Activated CD4-positive, alpha-beta T cell treated with anti-CD3 and anti-CD28 coated beads, Interleukin-2, amount 50 U/mL, for 48 hours (primary cell): ENCODE data around the gene ACTN2.
A peak's percentile ranks its signal among the peaks of the same experiment; 100 is the strongest.
"Not testable (repeated sequence)": the region's sequence is repeated elsewhere in the genome, so short reads cannot be mapped to it uniquely, and the experiment has no call there.

Experiments
- DNase-seq, 2 experiments: peaks; one replicate each; pipeline ENCODE4 v3.0.0-alpha.2; 2020

ACTN2 gene

DNA sequence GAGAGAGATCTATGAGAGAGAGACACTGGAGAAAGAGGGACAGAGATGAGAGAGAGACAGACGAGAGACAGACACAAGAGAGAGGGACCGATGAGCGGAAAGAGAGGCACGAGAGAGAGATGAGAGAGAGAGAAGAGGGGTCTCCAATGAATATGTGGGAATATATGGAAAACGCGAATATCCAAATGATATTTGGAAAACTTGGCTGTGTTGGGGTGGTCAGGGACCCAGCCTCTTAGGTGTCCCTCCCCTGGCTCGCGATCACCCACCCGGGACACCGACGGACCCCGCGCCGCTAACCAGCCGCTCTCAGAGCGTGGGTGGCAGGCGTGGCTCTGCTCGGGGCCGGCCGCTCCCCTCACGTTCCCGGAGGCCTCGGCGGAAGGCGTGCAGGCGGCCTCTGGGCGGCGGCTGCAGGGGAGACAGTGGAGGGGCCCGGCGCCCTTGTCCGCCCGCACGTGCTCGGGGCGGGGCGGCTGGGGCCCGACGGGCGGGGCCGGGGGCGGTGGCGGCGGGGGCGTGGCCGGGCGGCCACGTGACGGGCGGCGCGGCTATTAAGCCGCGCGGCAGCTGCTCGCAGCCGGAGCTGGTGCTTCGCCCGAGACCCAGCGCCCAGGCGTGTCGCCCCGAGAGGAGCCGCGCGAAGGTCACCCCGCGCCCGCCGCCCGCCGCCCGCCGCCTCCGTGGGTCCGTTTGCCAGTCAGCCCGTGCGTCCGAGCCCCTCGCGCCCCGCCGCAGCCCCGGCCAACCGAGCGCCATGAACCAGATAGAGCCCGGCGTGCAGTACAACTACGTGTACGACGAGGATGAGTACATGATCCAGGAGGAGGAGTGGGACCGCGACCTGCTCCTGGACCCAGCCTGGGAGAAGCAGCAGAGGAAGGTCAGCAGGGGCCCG is at the start of gene ACTN2:
TSS of gene ACTN2 (plus strand) at position 583 of the 898 bp plus-strand sequence. CDS start at position 758, 175 bp downstream.
- peak; percentile 41 to 45 for DNase-seq

DNA sequence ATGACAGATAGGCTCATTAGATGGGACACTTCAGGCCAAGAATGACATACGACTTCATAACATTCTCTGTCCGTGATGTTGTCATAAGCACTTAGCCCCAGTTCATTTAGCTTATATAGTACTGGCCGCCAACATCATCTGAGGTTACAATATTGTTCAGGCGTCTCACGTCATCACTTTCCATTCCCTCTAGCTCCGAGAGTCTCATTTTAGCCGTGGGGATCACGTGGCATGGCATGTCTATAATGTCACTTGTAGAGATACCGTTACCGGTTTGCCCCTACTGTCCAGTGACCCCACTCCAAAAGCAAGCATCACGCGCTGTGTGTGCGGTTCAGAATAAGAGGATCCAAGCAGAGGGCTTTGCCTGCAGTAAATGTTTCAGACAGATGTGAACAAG is 47.4 kb upstream of the ACTN2 start:
- DNase-seq: no peak

DNA sequence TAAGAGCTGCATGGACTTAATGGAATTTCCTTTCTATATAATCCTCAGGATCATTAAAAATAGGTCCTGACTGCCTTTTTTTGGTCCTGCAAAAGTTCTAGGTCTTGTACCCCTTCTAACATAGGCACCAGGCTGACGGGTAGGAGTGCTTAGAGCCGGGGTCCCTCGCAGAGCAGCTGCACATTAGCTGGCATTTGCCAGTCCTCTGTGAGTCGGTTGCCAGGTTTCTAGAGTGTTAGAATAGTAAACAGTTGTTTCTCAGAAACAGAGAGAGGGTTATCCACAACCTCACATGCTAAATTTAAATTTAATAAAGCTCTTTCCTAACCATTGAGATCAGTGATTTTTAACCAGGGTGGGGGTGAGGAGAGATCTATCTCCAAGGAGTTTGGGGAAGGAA is 46.6 kb upstream of the ACTN2 start:
- no peak for DNase-seq

DNA sequence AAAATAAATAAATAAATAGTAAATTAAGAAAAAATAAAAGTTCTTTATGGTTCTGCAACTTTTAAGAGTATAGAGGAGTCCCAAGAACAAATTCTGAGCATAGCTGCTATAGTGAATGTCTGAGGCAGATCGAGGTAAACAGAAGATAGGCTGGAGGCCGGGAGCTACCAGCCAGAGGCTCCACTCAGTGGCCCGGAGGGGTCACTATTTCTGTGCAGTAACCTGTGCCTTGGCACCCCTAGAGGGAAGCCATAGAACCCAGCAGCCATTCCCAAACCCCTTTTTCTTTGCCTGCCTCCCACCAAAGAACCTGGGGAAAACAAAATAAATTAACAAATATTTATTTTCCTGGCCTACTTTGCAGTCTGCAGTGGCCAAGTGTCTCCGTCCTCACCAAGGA is 43.5 kb upstream of the ACTN2 start:
- no peak for DNase-seq

DNA sequence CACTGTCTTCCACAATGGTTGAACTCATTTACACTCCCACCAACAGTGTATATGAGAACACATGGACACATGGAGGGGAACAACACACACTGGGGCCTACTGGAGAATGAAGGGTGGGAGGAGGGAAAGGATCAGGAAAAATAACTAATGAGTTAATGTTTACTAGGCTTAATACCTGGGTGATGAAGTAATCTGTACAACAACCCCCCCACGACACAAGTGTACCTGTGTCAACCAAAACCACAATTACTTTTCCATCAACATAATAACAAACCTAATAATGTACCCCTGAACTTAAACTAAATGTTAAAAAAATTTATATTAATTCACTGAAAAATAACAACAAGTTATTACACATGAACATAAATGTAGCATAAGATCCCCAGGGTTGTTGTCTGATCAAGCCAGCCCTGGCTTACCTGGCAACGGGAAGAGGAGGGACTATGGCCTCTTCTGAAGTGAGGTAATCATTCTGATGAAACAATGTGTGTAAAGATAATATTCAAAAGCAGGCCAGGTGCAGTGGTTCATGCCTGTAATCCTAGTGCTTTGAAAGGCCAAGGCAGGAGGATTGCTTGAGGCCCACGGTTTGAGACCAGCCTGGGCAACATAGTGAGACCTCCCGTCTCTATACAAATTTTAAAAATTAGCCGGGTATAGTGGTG is 41.2 kb upstream of the ACTN2 start:
- DNase-seq: no peak

DNA sequence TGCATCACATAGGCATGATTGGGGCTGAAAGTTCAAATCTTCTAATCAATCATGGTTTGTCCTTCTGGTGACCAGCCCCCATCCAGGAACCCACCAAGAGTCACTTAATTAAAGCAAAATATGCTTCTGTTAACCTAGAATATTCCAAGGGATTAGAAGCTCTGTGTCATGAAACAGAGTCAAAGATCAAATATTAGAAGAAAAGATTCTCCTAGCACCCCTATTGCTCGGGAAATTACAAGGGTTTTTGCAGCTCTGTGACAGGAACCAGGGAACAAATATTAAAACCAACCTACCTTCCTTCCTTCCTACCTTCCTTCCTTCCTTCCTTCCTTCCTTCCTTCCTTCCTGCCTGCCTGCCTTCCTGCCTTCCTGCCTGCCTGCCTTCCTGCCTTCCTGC is 31.8 kb upstream of the ACTN2 start:
- DNase-seq: no peak

DNA sequence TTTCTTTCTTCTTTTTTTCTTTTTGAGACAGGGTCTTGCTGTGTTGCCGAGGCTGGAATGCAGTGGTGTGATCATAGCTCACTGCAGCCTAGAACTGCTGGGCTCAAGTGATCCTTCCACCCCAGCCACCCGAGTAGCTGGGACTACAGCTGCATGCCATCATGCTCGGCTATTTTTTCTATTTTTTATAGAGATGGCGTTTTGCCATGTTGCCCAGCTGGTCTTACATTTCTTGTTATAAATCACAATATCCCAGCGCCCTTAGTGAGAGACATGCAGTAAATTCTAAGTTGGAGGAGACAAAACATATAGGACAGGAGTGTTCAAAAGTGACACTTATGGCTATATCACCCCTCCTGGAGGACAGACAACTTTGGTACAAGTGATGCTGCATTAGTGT is 31.3 kb upstream of the ACTN2 start:
- DNase-seq: no peak

DNA sequence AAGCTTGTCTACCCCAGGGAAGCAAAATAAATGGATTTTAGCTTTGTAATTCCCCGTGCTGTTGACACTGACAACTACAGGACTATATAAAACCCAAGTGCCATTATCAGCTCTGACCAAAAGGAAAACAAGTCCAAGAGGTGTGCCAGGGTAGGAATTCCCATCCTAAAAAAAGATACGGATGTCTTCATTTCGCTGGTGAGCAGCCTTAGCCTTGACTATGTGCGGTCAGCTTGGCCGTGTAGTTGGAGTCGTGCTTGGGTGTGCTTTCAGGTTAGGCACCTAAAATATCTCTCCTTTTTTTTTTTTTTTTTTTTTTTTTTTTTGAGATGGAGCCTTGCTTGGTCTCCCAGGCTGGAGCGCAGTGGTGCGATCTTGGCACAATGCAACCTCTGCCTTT is 28.9 kb upstream of the ACTN2 start:
- DNase-seq: no peak

DNA sequence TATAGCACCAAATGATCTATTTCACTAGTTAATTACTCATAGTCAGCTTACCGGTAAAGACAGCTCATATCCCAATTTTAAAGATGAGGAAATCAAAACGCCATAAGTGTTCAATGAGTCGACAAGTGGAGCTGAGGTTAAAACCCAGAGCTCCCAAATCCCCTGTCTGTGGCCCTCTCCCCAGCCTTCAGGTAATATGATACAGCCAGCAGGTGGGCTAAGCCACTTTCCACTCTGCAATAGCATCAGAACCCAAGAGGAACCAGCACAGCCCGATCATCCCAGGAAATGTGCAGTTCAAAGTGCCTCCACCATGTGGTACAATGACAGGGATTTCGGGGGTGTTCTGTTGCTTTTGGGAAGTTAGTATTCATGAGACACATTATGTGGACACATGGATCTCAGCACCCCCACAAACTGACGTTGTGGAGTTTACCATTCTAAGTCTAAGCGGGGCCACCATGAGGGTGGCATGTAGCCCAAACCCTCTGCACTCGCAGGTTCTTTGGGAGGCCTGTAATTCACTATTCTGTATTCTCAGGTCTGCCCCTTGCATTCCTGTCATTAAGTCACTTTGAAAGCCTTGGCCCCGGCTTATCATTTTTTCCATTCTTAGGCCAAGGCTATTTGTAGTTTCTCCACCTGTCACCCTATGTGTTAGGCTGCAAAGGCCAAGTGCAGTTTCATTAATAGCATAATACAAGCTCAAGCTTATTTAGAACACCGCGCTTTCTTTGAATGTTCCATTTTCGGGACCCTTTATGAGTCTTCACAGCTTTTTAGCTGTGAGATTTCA is 26.3 kb upstream of the ACTN2 start:
- DNase-seq: no peak

DNA sequence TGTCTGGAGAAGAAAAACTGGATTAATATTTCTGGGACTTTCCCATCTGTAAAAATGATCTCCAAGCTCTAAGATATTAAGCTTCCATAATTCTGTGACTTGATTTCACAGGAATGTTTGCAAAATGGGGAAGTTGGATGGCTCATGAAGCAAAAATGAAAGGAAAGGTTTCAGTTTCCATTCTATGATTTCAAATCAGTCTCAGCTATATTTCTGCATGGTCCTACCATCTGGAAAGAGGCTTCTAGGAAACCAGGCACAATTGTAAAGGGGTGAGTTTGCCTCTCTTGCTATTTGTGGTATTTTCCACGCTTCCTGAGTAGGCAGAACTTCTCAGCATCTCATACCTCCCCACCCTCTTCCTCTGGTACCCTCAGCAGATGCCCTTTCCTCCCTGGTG is 22.4 kb upstream of the ACTN2 start:
- no peak for DNase-seq

DNA sequence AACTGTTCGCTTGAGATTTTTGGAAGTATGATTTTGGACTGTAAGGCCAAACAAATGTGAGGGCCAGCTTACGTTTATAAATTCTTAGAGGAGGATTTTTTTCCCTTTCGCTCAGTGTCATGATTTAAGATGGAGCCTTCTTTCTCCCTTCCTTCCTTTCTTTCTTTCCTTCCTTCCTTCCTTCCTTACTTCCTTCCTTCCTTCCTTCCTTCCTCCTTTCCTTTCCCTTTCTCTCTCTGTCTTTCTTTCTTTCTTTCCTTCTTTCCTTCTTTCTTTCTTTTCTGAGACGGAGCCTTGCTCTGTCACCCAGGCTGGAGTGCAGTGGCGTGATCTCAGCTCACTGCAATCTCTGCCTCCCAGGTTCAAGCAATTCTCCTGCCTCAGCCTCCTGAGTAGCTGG is 17.4 kb upstream of the ACTN2 start:
- DNase-seq: not testable (repeated sequence)

DNA sequence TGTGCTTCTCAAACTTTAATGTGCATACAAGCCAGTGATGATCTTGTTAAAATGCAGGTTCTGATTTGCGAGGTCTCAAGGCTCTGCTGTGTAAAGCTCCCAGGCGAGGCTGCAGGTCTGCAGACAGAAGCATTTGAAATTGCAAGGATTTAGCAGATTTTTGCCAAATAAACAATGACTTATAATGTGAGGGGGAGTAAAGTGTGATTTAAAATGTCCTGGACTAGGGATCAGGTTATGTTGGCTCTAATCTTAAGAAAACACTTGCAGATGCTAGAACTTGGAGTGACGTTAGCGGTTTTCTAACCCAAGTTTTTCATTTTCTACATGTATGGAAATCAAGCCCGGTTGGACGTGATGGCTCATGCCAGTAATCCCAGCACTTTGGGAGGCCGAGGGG is 16.2 kb upstream of the ACTN2 start:
- DNase-seq: no peak

DNA sequence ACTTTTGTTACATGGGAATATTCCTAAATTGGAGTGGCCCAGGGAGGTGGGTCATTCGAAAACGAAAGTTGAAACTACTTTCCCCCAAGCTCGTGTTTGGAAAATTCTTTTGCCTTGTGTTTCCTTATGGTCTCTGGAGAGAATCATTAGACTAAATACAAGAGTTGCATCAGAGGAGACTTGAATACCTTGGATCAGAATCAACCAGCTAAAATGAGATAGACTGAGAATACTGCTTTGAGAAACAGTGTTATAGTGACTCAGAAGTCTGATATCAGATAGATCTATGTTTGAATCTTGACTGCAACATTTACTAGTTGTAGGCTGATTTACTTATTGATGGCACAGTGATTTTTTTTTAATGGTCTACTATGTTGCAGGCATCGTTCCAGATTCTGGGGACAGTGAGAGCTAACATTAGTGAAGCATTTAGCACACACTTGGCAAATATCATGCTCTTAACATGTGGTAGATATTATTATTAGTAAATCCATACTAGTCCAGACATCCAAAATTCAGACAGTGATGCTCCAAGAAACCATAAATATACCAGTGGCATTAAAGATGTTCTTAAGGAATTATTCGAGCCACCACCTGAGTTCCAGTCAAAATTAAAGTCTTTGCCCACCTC is 12.9 kb upstream of the ACTN2 start:
- no peak for DNase-seq

DNA sequence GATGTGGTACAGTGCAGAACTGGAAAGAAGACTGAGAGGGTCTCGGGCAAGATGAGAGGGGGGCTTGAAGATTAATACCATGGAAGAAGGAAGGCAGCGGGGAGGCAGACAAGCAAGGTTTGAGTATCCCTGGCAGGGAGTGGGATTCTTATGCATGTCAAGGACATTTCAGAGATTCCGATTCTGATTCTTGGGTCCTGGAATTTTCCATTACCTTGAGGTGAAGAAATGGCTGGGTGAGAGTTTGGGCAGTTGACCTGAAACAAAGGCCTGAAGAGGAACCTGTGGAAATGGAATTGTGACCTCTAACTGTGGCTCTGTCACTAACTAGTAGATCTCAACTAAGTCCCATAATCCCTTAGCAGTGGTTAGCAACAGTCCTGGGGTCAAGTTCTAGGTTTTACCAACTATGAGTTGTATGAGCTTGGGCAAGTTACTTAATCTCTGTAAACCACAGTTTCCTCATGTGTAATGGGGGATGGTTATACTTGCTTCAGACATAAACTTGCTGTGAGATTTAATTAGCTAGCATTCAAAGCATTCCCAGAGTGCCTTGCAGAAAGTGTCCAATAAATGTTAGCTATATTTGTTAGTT is 8.6 kb upstream of the ACTN2 start:
- no peak for DNase-seq

DNA sequence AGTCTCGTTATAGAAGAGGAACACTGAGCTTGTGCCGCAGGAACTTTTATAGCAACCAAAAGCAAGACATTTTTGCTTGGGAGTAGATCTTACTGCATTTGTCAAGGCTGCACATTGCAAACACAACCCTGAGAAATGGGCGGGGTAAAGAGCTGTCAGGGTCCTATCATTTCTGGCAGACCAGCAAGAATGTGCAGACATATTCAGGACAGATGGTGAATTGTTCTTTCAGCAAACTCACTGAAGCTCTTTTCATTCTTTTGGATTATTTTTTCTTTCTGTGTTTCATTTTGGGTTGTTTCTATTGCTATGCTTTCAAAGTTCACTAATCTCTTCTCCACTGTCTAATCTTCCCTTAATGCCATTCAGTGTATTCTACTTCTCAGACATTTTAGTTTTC is 5.1 kb upstream of the ACTN2 start:
- DNase-seq: no peak

DNA sequence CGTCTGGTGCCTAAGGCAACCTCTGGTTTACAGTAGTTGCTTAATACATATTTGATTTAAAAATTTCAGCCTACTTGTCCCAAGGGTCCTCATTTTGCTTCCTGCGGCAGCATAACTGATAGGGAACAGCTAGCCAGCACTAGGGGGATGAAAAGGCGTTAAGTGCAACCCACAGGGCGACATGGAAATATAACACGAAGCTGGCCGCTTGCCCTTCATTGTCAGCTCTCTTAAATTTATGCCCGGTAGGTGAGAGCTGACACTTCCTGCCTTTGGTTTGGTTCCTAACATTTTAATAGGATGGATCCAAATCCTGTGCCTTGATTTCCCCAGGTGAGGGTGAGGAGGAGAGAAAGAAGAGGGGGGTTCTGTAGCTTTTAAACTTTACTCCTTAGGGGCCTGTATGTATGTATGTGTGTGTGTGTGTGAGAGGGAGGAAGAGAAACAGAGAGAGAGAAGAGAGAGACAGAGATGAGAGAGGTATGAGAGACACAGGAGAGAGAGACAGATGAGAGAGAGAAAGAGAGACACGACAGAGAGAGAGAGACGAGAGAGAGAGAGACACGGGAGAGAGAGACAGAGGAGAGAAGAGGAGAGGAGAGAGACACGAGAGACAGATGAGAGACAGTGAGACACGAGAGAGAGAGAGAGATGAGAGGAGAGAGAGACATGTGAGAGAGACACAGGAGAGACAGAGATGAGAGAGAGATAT is 938 bp upstream of the ACTN2 start:
- DNase-seq: no peak

DNA sequence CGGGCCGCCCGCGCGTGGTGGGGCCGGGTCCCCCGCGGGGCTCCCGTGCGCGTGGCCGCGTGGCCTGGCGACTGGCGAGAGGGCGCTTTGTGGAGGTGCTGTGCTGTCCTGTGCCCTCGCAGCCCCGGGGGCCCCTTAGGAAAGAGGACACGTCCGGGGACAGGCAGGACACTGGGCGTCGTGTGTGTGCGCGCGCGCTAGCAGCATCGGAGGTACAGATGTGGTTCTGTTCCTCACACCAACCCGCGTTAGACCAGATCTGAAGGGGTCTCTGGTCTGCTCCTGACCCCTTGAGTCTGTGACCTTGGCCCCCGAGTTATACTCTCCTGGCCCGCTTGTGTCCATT is 489 bp downstream of the ACTN2 start:
- DNase-seq: peak in 1 of 2 experiments; percentile 4

DNA sequence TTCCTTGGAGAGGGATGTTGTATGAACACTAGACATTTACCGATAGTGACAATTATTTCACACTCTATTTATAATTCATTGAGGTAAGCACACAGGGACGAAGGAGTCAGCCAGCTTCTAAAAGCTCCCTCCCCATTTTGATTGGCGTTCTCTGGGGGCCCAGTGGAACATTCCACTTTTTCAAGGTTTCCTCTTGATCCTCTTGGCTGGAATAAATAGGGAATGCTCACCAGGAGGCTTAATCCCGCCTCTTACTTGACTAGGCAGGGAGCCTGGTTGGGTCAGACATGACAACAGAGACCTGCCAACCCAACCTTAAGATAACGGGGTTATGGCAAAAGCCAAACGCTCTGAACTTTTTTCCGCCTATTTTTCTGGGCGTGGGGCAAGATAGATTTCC is 974 bp downstream of the ACTN2 start:
- no peak for DNase-seq

DNA sequence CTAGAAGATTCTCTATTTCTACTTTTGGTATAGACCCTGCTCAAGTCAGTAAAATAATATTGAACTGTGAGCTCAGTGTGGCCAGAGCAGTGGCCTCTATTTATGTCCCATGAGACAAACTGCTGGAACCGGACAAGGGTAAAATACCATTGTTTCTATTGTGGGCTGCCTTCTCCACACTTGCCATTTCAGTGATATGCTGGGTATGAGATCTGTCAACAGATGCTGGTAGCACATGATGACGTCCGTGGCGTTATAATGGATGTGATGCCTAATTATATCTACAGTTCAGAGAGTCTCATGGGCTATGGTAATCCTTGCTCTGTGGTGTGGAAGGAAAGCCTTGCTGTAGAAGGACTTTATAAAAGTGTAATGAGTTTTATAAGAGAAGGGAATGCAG is 2.4 kb downstream of the ACTN2 start:
- DNase-seq: no peak

DNA sequence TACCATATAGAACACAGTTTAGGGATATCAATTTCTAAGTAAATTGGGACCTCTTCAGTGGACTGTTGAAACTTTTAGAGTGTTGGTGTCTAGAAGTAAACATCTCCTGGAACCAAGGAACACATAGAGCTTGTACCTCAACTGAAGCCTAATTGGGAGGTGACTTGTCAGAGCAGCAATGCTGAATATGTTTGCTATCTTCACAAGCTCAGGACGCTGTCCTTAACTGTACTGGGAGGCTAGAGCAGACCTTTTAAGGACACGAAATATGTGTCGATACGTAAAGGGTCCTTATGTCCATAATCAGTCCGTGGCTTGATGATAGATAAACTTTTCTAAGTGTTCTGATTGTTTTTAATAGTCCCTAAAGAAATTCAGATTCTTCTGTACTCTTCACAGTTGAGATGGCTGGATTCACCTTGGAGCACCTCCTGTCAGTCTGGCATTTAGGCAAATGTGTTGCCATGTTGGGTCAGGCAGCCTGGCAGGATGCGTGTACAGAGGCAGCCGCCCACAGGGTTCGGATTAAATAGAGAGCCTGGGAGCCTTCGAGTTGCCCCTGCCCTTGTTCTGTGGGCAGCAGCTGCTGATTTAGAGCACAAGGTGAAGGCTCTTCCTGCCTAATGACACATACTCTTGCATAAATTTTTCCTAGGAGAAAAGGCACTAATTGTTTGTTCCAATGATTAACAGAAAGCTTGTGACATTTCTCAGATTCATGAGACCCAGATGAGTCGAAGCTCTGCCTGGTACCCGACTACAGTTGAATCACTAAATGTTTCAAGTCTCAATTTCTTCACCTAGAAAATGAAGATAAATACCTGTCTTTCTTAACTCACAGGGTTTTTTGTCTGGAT is 3.6 kb downstream of the ACTN2 start:
- DNase-seq: no peak

DNA sequence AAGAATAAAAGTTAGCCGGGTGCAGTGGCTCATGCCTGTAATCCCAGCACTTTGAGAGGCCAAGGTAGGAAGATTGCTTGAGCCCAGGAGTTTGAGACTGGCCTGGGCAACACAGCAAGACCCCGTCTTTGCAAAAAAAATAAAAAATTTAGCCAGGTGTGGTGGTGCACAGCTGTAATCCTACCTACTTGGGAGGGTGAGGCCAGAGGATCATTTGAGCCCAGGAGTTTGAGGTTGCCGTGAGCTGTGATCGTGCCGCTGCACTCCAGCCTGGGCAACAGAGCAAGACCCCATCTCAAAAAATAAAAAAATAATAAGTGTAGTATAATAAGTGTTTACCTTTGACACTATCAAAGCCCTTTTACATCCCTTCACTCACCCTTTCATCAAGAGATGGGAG is 5.0 kb downstream of the ACTN2 start:
- DNase-seq: no peak
